HG02840 (cell line): ENCODE data around the gene PCDHA13.
"Not testable (repeated sequence)": the region's sequence is repeated elsewhere in the genome, so short reads cannot be mapped to it uniquely, and the experiment has no call there.

Source experiments
- ATAC-seq: cut with Tn5 transposase; IDR thresholded peaks from one replicate; pipeline ENCODE4 v1.9.1; 2021; ENCODE audit warnings: mild to moderate bottlenecking, moderate library complexity, moderate number of reproducible peaks; ENCODE audit not compliant: unreplicated experiment, low FRiP score

PCDHA13 gene

DNA sequence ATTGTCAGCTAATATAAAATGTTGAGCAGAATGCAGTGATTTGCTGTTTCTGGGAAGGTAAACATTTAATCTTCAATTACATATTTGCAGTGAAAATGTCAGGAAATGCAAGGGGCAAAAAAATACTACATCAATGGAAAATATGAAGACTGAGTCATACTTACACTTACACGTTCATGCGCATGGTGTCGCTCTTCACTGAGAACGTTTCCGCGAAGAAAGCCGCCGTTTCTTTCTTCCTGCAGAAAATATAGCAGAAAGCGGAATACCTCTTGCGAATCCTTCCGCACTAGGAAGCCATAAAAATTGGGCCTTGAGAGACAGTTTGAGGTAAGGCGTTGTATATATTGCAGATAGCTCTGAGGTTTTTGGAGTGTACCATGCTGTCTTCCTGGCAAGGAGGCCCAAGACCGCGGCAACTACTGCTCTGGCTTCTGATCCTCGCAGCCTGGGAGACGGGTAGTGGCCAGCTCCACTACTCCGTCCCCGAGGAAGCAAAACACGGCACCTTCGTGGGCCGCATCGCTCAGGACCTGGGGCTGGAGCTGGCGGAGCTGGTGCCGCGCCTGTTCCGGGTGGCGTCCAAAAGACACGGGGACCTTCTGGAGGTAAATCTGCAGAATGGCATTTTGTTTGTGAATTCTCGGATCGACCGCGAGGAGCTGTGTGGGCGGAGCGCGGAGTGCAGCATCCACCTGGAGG is at the start of gene PCDHA13:
Gene PCDHA13, plus strand, starts transcription at position 236 of the 702 bp plus-strand sequence. Its CDS starts 145 bp downstream, at position 381.
- ATAC-seq: no peak

DNA sequence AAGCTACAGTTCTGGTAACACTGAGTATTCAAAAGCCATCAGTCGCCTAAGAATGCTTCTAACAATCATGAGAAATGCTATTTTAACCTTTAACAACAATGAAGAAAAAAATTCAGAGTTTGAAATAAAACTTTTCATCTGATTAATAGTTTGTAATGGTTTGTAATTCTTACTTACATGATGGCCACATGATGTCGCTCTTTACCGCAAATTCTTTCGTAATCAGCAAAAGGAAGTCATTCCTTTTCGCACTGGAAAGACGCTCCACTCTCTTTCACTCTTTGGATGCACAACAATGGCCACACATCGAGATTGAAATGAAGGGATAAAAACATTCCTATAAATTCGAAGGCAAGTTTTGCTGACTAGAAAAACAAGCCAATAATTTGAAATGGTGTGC is 47.9 kb upstream of the PCDHA13 start, which contains the start of gene PCDHA7:
Gene PCDHA7, plus strand, starts transcription at position 277 of the 400 bp plus-strand sequence. Its CDS starts 115 bp downstream, at position 392.
- no peak for ATAC-seq

DNA sequence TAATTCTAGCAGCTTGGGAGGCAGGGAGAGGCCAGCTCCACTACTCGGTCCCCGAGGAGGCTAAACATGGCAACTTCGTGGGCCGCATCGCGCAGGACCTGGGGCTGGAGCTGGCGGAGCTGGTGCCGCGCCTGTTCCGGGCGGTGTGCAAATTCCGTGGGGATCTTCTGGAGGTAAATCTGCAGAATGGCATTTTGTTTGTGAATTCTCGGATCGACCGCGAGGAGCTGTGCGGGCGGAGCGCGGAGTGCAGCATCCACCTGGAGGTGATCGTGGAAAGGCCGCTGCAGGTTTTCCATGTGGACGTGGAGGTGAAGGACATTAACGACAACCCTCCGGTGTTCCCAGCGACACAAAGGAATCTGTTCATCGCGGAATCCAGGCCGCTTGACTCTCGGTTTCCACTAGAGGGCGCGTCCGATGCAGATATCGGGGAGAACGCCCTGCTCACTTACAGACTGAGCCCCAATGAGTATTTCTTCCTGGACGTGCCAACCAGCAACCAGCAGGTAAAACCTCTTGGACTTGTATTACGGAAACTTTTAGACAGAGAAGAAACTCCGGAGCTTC is 47.4 kb upstream of the PCDHA13 start:
- not testable (repeated sequence) for ATAC-seq

DNA sequence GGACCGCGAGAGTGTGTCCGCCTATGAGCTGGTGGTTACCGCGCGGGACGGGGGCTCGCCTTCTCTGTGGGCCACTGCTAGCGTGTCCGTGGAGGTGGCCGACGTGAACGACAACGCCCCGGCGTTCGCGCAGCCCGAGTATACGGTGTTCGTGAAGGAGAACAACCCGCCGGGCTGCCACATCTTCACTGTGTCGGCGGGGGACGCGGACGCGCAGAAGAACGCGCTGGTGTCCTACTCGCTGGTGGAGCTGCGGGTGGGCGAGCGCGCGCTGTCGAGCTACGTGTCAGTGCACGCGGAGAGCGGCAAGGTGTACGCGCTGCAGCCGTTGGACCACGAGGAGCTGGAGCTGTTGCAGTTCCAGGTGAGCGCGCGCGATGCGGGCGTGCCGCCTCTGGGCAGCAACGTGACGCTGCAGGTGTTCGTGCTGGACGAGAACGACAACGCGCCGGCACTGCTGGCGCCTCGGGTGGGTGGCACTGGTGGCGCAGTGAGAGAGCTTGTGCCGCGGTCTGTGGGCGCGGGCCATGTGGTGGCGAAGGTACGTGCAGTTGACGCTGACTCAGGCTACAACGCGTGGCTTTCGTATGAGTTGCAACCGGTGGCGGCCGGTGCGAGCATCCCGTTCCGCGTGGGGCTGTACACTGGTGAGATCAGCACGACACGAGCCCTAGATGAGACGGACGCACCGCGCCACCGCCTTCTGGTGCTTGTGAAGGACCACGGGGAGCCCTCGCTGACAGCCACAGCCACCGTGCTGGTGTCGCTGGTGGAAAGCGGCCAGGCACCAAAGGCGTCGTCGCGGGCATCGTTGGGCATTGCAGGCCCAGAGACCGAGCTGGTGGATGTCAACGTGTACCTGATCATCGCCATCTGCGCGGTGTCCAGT is 46.1 kb upstream of the PCDHA13 start:
- no peak for ATAC-seq

- ATAC-seq: no peak
Observed at GRCh38 chr5:140840978-140841962, 40.7 kb upstream of the PCDHA13 start, which contains the start of gene PCDHA8. PCDHA8 (plus strand) TSS chr5:140841187; CDS start chr5:140841322, 135 bp downstream.

GRCh38 chr5:140842798-140843733 is 38.9 kb upstream of the PCDHA13 start:
- no peak for ATAC-seq

GRCh38 chr5:140848139-140849102 is 33.5 kb upstream of the PCDHA13 start, which contains the start of gene PCDHA9:
PCDHA9 (plus strand) TSS chr5:140848382; CDS start chr5:140848496, 114 bp downstream.
- not testable (repeated sequence) for ATAC-seq

GRCh38 chr5:140849831-140850634 is 31.9 kb upstream of the PCDHA13 start:
- ATAC-seq: not testable (repeated sequence)

- ATAC-seq: no peak
Observed at GRCh38 chr5:140855772-140856674, 25.9 kb upstream of the PCDHA13 start, which contains the start of gene PCDHA10. PCDHA10 (plus strand) TSS chr5:140855897; CDS start chr5:140856049, 152 bp downstream.

DNA sequence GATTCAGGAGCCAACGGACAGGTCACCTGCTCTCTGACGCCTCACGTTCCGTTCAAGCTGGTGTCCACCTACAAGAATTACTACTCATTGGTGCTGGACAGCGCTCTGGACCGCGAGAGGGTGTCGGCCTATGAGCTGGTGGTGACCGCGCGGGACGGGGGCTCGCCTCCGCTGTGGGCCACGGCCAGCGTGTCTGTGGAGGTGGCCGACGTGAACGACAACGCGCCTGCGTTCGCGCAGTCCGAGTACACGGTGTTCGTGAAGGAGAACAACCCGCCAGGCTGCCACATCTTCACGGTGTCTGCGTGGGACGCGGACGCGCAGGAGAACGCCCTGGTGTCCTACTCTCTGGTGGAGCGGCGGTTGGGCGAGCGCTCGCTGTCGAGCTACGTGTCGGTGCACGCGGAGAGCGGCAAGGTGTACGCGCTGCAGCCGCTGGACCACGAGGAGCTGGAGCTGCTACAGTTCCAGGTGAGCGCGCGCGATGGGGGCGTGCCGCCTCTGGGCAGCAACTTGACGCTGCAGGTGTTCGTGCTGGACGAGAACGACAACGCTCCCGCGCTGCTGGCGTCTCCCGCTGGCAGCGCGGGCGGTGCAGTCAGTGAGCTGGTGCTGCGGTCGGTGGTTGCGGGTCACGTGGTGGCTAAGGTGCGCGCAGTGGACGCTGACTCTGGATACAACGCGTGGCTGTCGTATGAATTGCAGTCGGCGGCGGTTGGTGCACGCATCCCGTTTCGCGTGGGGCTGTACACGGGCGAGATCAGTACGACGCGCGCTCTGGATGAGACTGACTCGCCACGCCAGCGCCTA is 24.5 kb upstream of the PCDHA13 start:
- no peak for ATAC-seq

DNA sequence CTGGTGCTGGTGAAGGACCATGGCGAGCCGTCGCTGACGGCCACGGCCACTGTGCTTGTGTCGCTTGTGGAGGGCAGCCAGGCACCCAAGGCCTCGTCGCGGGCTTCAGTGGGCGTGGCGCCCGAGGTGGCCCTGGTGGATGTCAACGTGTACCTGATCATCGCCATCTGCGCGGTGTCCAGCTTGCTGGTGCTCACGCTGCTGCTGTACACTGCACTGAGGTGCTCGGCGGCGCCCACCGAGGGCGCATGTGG is 24.0 kb upstream of the PCDHA13 start:
- ATAC-seq: no peak

DNA sequence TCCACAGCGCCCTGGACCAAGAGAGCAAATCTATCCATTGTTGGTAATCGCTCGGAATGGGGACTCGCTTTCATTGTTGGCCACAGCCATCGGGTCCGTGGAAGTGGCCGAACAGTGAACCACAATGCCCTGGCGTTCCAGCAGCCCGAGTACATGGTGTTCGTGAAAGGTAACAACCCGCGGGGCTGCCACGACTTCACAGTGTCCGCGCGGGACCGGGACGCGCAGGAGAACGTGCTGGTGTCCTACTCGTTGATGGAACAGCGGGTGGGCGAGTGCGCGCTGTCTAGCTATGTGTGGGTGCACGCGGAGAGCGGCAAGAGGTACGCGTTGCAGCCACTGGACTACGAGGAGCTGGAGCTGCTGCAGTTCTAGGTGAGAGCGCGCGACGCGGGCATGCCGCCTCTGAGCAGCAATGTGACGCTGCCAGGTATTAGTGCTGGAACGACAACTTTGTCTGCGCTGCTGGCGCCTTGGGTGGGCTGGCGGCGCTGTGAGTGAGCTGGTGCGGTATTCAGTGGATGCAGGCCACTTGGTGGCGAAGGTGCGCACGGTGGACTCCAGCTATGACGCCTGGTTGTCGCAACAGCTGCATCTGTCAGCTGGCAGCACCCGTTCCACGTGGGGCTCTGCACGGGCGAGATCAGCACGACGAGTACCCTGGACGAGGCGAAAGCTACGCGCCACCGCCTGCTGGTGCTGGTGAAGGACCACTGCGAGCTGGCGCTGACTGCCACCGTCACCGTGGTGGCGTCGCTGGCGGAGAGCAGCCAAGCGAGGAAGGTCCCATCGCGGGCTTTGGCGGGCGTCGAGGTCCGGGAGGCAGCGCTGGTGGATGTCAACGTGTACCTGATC is 19.3 kb upstream of the PCDHA13 start:
- no peak for ATAC-seq

- no peak for ATAC-seq
Observed at GRCh38 chr5:140868721-140869554, 13.0 kb upstream of the PCDHA13 start, which contains the start of gene PCDHA11. PCDHA11 (plus strand) TSS chr5:140868957; CDS start chr5:140869104, 147 bp downstream.
